Gastrocnemius medialis (tissue), 4 donors: ENCODE data around the gene GNMT. TPM values are rescaled to one million over a fixed set of nuclear protein-coding genes. Genes with fewer than 3 reads are reported as not detected.

Experiments
- ATAC-seq, 2 donors: fragments of 150-250 bp; one replicate each; pipeline ENCODE4 v1.9.1; 2016
- DNase-seq, 2 donors: peaks; one replicate each; pipeline ENCODE4 v3.0.0-alpha.2; 2019
- H3K27ac ChIP-seq, 4 donors: fragments of 200-600 bp; sonication (generic); 1 replicate in 1 of 4; 2 replicates in 3 of 4; pipeline ENCODE4 v1.5.1; 2016 to 2018; ENCODE audit warnings: mild to moderate bottlenecking in 2 of 4, moderate library complexity in 1 of 4
- H3K27me3 ChIP-seq, 3 donors: fragments of 200-600 bp; sonication (generic) in 2 of 3; 1 replicate in 1 of 3; 2 replicates in 2 of 3; pipeline versions ENCODE4 v1.5.1 to v1.6.0; 2016 to 2019; ENCODE audit warnings: mild to moderate bottlenecking in 1 of 3, moderate library complexity in 1 of 3
- H3K36me3 ChIP-seq, 2 donors: fragments of 200-600 bp; sonication (generic) in 1 of 2; one replicate each; pipeline ENCODE4 v1.5.1; 2017 to 2018
- H3K4me1 ChIP-seq, 2 donors: fragments of 200-600 bp; sonication (generic) in 1 of 2; one replicate each; pipeline ENCODE4 v1.5.1; 2016 to 2017; ENCODE audit warnings: mild to moderate bottlenecking in 2 of 2
- H3K4me3 ChIP-seq, 4 donors: fragments of 200-600 bp; sonication (generic) in 3 of 4; 1 replicate in 1 of 4; 2 replicates in 3 of 4; pipeline ENCODE4 v1.5.1; 2016 to 2019; ENCODE audit warnings: mild to moderate bottlenecking in 2 of 4
- H3K9me3 ChIP-seq, 3 donors: fragments of 200-600 bp; sonication (generic) in 2 of 3; 1 replicate in 1 of 3; 2 replicates in 2 of 3; pipeline ENCODE4 v1.5.1; 2016 to 2019
- POLR2A ChIP-seq, 2 donors: fragments of 450-650 bp; IDR thresholded peaks; one replicate each; pipeline ENCODE4 v1.6.1; 2017; ENCODE audit warnings: antibody characterized with exemption in 2 of 2, mild to moderate bottlenecking in 2 of 2, moderate library complexity in 2 of 2
- in situ Hi-C, 4 donors: fragments of 200-750 bp; cut with MboI; loops; one replicate each; pipeline versions ENCODE4 v1.15.0 to v1.8.0; 2017; ENCODE audit warnings: low sequenced_read_pairs in 4 of 4
- intact Hi-C: fragments of 100-400 bp; cut with DNase I; formaldehyde crosslinking; loops from one replicate; pipeline ENCODE4 v1.15.1; 2023; ENCODE audit warnings: low total_unique reads
- total RNA-seq, 4 donors: library from RNA; depleted of rRNA; stranded (reverse); fragments of >200 nt; gene quantifications; one replicate each; pipeline versions ENCODE4 v1.1.0 to v1.2.3, GENCODE V29; 2016
- TF ChIP-seq, protein P1 (sequence below), 5 experiments: fragments of 450-650 bp in 3 of 5; fragments of 200-600 bp in 2 of 5; sonication (generic) in 2 of 5; IDR thresholded peaks in 4 of 5; conservative IDR thresholded peaks in 1 of 5; 1 replicate in 4 of 5; 2 replicates in 1 of 5; pipeline ENCODE4 v1.5.1; 2016 to 2019; ENCODE audit warnings: antibody characterized with exemption in 5 of 5, mild to moderate bottlenecking in 3 of 5, moderate library complexity in 3 of 5

Gene GNMT
- total RNA-seq, 4 donors from 2014 or later, result 0.42 to 1.1 (median 0.61) TPM; not detected in 1

DNA sequence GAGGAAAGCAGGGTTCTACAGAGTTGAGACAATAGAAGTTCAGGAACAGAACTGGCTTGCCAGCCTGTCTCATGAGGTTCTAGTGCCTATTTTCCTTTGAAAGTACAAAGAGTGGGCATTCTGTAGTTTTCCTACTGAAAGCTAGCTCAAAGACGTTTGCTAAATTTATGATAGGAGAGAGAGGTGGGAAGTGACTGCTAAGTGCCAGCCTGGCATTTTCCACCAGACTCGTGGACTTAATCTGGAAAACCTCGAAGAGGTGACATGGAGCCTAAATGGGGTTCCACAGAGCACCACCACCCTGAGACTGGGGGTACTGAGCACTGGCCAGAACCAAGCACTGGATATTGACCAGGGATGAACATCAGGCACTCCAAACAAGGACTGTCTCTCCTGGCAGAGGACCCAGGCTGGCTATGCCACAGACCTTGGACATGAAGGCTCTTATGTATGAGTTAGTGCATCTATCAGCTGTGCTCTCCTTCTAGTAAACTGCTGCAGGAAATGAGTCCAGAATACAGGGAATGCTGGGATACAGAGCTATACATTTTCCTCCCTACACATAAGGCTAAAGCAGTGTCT lies 11.3 kb downstream of the GNMT start:
- ATAC-seq (no peak), DNase-seq (no peak)
- intact Hi-C loops (no loop called here), in situ Hi-C loops (no loop called here)
- Histone ChIP-seq H3K9me3 (no peaks in the 10 kb centered on the region), H3K4me1 (peaks cover 2 to 3% of the 10 kb centered on the region in 2 donors), H3K36me3 (no peaks in the 10 kb centered on the region), H3K4me3 (no peak overlapping the region), H3K27me3 (no peaks in the 10 kb centered on the region), H3K27ac (no peak overlapping the region)
- no peak for TF ChIP-seq POLR2A (IDR thresholded peaks at IDR 0.05)
- TF ChIP-seq, protein P1, sequence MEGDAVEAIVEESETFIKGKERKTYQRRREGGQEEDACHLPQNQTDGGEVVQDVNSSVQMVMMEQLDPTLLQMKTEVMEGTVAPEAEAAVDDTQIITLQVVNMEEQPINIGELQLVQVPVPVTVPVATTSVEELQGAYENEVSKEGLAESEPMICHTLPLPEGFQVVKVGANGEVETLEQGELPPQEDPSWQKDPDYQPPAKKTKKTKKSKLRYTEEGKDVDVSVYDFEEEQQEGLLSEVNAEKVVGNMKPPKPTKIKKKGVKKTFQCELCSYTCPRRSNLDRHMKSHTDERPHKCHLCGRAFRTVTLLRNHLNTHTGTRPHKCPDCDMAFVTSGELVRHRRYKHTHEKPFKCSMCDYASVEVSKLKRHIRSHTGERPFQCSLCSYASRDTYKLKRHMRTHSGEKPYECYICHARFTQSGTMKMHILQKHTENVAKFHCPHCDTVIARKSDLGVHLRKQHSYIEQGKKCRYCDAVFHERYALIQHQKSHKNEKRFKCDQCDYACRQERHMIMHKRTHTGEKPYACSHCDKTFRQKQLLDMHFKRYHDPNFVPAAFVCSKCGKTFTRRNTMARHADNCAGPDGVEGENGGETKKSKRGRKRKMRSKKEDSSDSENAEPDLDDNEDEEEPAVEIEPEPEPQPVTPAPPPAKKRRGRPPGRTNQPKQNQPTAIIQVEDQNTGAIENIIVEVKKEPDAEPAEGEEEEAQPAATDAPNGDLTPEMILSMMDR (IDR thresholded peaks at IDR 0.05 in 4 of 5, conservative IDR thresholded peaks at IDR 0.05 in 1 of 5), result no peak

DNA sequence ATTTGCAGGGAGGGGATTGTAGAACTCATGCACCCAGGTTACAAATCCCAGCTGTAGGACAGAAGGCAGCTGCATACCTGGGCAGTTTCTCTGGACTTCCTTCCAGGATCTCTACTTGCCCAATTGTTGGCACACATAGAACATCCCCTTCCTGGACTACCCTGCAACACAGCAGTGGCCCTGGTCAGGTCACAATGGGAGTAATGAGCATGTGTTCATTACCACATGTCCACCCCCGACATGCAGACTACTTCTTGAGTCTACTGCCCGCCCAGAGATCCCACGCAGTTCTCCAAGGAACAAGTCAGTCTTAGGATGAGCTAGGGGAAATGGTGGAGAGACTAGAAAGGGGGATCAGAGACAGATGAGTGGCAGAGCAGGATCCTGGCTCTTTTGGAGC lies 13.4 kb downstream of the GNMT start:
- TF ChIP-seq, protein P1 (IDR thresholded peaks at IDR 0.05 in 4 of 5, conservative IDR thresholded peaks at IDR 0.05 in 1 of 5), result no peak
- TF ChIP-seq POLR2A (IDR thresholded peaks at IDR 0.05), result no peak
- no peak overlapping the region for H3K4me3 ChIP-seq
- in situ Hi-C loops, result no loop called here
- peaks cover 15 to 16% of the 10 kb centered on the region in 2 donors for H3K4me1 ChIP-seq
- ATAC-seq (no peak), DNase-seq (no peak)
- no peaks in the 10 kb centered on the region for H3K9me3 ChIP-seq
- no peak overlapping the region for H3K27ac ChIP-seq
- H3K27me3 ChIP-seq, result no peaks in the 10 kb centered on the region
- intact Hi-C loops, result no loop called here
- no peaks in the 10 kb centered on the region for H3K36me3 ChIP-seq

- H3K4me3 ChIP-seq, result no peak overlapping the region
- TF ChIP-seq, protein P1 (IDR thresholded peaks at IDR 0.05 in 4 of 5, conservative IDR thresholded peaks at IDR 0.05 in 1 of 5), result no peak
- no peak for TF ChIP-seq POLR2A (IDR thresholded peaks at IDR 0.05)
- DNase-seq (no peak), ATAC-seq (no peak)
- no peak overlapping the region for H3K27ac ChIP-seq
- no peaks in the 10 kb centered on the region for H3K27me3 ChIP-seq
- H3K4me1 ChIP-seq, result peaks cover 21 to 23% of the 10 kb centered on the region in 2 donors
- in situ Hi-C loops, result no loop called here
- H3K36me3 ChIP-seq, result no peaks in the 10 kb centered on the region
- intact Hi-C loops, result loop anchor here (5.0 kb wide), 1 partner anchor 78 kb away; no protein-coding TSS in a partner anchor
- no peaks in the 10 kb centered on the region for H3K9me3 ChIP-seq
Observed at GRCh38 chr6:42974919-42975505, 14.5 kb downstream of the GNMT start.

DNA sequence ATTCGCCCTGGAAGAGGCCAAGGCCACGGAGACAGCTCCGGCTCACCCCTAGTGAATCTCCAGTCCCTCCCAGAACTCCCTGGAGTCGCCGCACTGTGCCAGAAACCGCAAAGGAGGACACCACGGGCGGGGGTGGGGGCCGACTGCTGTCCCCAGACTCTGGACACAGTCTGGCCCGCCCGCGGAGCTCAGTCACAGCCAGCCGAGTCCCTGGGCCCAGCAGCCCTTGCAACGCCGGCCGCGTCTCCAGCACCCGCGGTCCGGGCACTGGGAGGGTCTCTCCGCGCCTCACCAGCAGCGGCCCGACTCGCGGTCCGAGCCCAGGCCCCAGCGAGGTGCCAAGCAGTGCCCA lies 17.9 kb downstream of the GNMT start:
- TF ChIP-seq, protein P1 (IDR thresholded peaks at IDR 0.05 in 4 of 5, conservative IDR thresholded peaks at IDR 0.05 in 1 of 5), result no peak
- no peak for TF ChIP-seq POLR2A (IDR thresholded peaks at IDR 0.05)
- DNase-seq, result peak; percentile 49 to 62
- Histone ChIP-seq H3K27ac (peak overlapping the region; percentile 85 to 97 (median 92)), H3K4me1 (peaks cover 21 to 23% of the 10 kb centered on the region in 2 donors), H3K9me3 (no peaks in the 10 kb centered on the region), H3K4me3 (peak overlapping the region; percentile 72 to 97 (median 81)), H3K36me3 (no peaks in the 10 kb centered on the region), H3K27me3 (no peaks in the 10 kb centered on the region)
- intact Hi-C loops, result loop anchor here (2.0 to 5.0 kb wide), 2 partner anchors 80 to 81 kb away; partner anchors contain the start of genes KLC4 and MRPL2
- in situ Hi-C loops, result no loop called here
- peak; percentile 65 to 74 for ATAC-seq
